ENCODE data around the gene SMG6. TPM values are rescaled to one million over a fixed set of nuclear protein-coding genes. Genes with fewer than 3 reads are reported as not detected.

Gene SMG6
- total and polyA plus RNA-seq, 2 donors (not counting 1 experiment from before 2014, with no cell fraction given) = 10.6 to 35.5 TPM

GRCh38 chr17:2140683-2141082, 162.9 kb downstream of the SMG6 start:
- ChIA-PET POLR2A (no interaction called here), CTCF (interaction anchor here (1.0 kb wide), 1 partner anchor 104 kb away, joined by 3 read pairs; no protein-coding TSS in a partner anchor)
- peaks cover 18 to 20% of the 10 kb centered on the region in 2 donors for H3K4me1 ChIP-seq (ENCODE audit: control insufficient read depth in 2 of 2, insufficient read depth in 2 of 2, low read length in 2 of 2)
- Mint-ChIP-seq H3K4me3 (no peak overlapping the region), H3K27me3 (no peaks in the 10 kb centered on the region), H3K27ac (no peak overlapping the region), H3K9me3 (ENCODE audit: insufficient read depth) (no peaks in the 10 kb centered on the region), H3K4me1 (peaks cover 22% of the 10 kb centered on the region)
- H3K36me3 ChIP-seq (replicated peaks in 1 of 2; ENCODE audit: control extremely low read depth in 1 of 2, control insufficient read depth in 1 of 2, extremely low read depth in 1 of 2, insufficient read depth in 2 of 2, low read length in 1 of 2) = no peaks in the 10 kb centered on the region
- no peak overlapping the region for H3K4me2 ChIP-seq (replicated peaks; ENCODE audit: low read depth, low read length, poor library complexity, severe bottlenecking)
- no peak overlapping the region for H3K27ac ChIP-seq (ENCODE audit: low read length in 2 of 2)
- no peaks in the 10 kb centered on the region for H3K27me3 ChIP-seq (replicated peaks in 1 of 4; ENCODE audit: control extremely low read depth in 1 of 4, control insufficient read depth in 3 of 4, insufficient read depth in 4 of 4, low read length in 3 of 4)
- no peak for DNase-seq
- TF ChIP-seq EZH2 (IDR thresholded peaks at IDR 0.05; ENCODE audit: borderline replicate concordance, insufficient read depth, low read depth, low read length, poor library complexity, severe bottlenecking) (no peak), CTCF (IDR thresholded peaks at IDR 0.05) (no peak)
- no peaks in the 10 kb centered on the region for H3K79me2 ChIP-seq (ENCODE audit: control insufficient read depth, insufficient read depth, low read length)
- no peak overlapping the region for H2AFZ ChIP-seq (ENCODE audit: insufficient read depth, low read depth, low read length, poor library complexity, severe bottlenecking)
- no peak for ATAC-seq (ENCODE audit: low read depth)
- no peak overlapping the region for H3K9ac ChIP-seq (ENCODE audit: low read length)
- intact Hi-C loops (cut with micrococcal nuclease) = no loop called here
- H3K4me3 ChIP-seq (ENCODE audit: control extremely low read depth in 1 of 5, extremely low read depth in 1 of 5, insufficient read depth in 1 of 5, low read depth in 2 of 5, low read length in 4 of 5) = no peak overlapping the region
- no peaks in the 10 kb centered on the region for H4K20me1 ChIP-seq (ENCODE audit: control insufficient read depth, insufficient read depth, low read length, poor library complexity, severe bottlenecking)
- no peaks in the 10 kb centered on the region for H3K9me3 ChIP-seq (ENCODE audit: control extremely low read depth in 1 of 3, control insufficient read depth in 2 of 3, insufficient read depth in 1 of 3, low read length in 2 of 3)

- H3K9me3 Mint-ChIP-seq (ENCODE audit: insufficient read depth) = no peaks in the 10 kb centered on the region
- no peaks in the 10 kb centered on the region for H3K9me3 ChIP-seq (ENCODE audit: control extremely low read depth in 1 of 3, control insufficient read depth in 2 of 3, insufficient read depth in 1 of 3, low read length in 2 of 3)
- H2AFZ ChIP-seq (ENCODE audit: insufficient read depth, low read depth, low read length, poor library complexity, severe bottlenecking) = no peak overlapping the region
- CTCF ChIA-PET = interaction anchor here (1.0 to 1.7 kb wide), 5 partner anchors 15 to 145 kb away, joined by 3 to 4 read pairs (median 3); partner anchors contain the start of gene HIC1
- POLR2A ChIA-PET = no interaction called here
- peaks cover 22% of the 10 kb centered on the region for H3K4me1 Mint-ChIP-seq
- intact Hi-C loops (cut with micrococcal nuclease) = loop anchor here (10.0 kb wide), 2 partner anchors 54 to 106 kb away; no protein-coding TSS in a partner anchor
- H3K4me2 ChIP-seq (replicated peaks; ENCODE audit: low read depth, low read length, poor library complexity, severe bottlenecking) = no peak overlapping the region
- no peak overlapping the region for H3K27ac ChIP-seq (ENCODE audit: low read length in 2 of 2)
- no peaks in the 10 kb centered on the region for H3K36me3 ChIP-seq (replicated peaks in 1 of 2; ENCODE audit: control extremely low read depth in 1 of 2, control insufficient read depth in 1 of 2, extremely low read depth in 1 of 2, insufficient read depth in 2 of 2, low read length in 1 of 2)
- H3K27me3 Mint-ChIP-seq = no peaks in the 10 kb centered on the region
- H3K9ac ChIP-seq (ENCODE audit: low read length) = no peak overlapping the region
- no peak overlapping the region for H3K4me3 ChIP-seq (ENCODE audit: control extremely low read depth in 1 of 5, extremely low read depth in 1 of 5, insufficient read depth in 1 of 5, low read depth in 2 of 5, low read length in 4 of 5)
- WGBS (ENCODE audit: insufficient coverage) = 83% methylated on average over 1 of the region's 2 CpGs
- no peak for TF ChIP-seq EZH2 (IDR thresholded peaks at IDR 0.05; ENCODE audit: borderline replicate concordance, insufficient read depth, low read depth, low read length, poor library complexity, severe bottlenecking)
- TF ChIP-seq CTCF (IDR thresholded peaks at IDR 0.05) = no peak
- no peaks in the 10 kb centered on the region for H3K27me3 ChIP-seq (replicated peaks in 1 of 4; ENCODE audit: control extremely low read depth in 1 of 4, control insufficient read depth in 3 of 4, insufficient read depth in 4 of 4, low read length in 3 of 4)
- H3K4me1 ChIP-seq (ENCODE audit: control insufficient read depth in 2 of 2, insufficient read depth in 2 of 2, low read length in 2 of 2) = peaks cover 18 to 20% of the 10 kb centered on the region in 2 donors
- DNase-seq (no peak), ATAC-seq (ENCODE audit: low read depth) (no peak)
- H4K20me1 ChIP-seq (ENCODE audit: control insufficient read depth, insufficient read depth, low read length, poor library complexity, severe bottlenecking) = no peaks in the 10 kb centered on the region
- H3K27ac Mint-ChIP-seq = peak overlapping the region; percentile 32
- H3K79me2 ChIP-seq (ENCODE audit: control insufficient read depth, insufficient read depth, low read length) = no peaks in the 10 kb centered on the region
- no peak overlapping the region for H3K4me3 Mint-ChIP-seq
These were observed 164.8 kb downstream of the SMG6 start for GRCh38 chr17:2138761-2139160.

All from B cell (primary cell).